Measurements from ENCODE around the gene TAX1BP3. TPM values are rescaled to one million over a fixed set of nuclear protein-coding genes. Genes with fewer than 3 reads are reported as not detected.

The TAX1BP3 gene
- total and polyA plus RNA-seq, 2 experiments from 2014 or later, result 98.7 to 134 TPM

- TF ChIP-seq ZNF462 (CRISPR knock-in tag; IDR thresholded peaks at IDR 0.05) (no peak), CREB1 (CRISPR knock-in tag; IDR thresholded peaks at IDR 0.05; ENCODE audit: low read depth) (no peak)
These were observed 42.6 kb upstream of the TAX1BP3 start (continued) for GRCh38 chr17:3710951-3711383.

GRCh38 chr17:3708366-3708765 is 40.0 kb upstream of the TAX1BP3 start:
- Histone ChIP-seq H3K27me3 (ENCODE audit: insufficient read depth) (no peaks in the 10 kb centered on the region), H3K36me3 (ENCODE audit: insufficient read depth) (no peaks in the 10 kb centered on the region), H2AFZ (no peak overlapping the region), H3K9me2 (ENCODE audit: insufficient read depth) (no peaks in the 10 kb centered on the region), H3K4me1 (ENCODE audit: insufficient read depth) (no peaks in the 10 kb centered on the region), H3K27ac (ENCODE audit: low read depth) (no peak overlapping the region), H3K4me2 (no peak overlapping the region), H3K79me2 (replicated peaks; ENCODE audit: insufficient read depth) (no peaks in the 10 kb centered on the region), H4K20me1 (replicated peaks; ENCODE audit: insufficient read depth) (peaks cover 5% of the 10 kb centered on the region; the same call in 1 of the 2 replicates), H3K4me3 (no peak overlapping the region), H3F3A (replicated peaks; ENCODE audit: low read depth) (no peaks in the 10 kb centered on the region)
- DNase-seq (ENCODE audit: low spot score), result no peak
- Mint-ChIP-seq H3K9me3 (no peaks in the 10 kb centered on the region), H3K4me1 (no peaks in the 10 kb centered on the region; the same call in 1 of the 3 replicates), H3K27me3 (ENCODE audit: insufficient read depth, low read depth, poor library complexity) (peaks cover 11% of the 10 kb centered on the region), H3K27ac (no peak overlapping the region), H3K4me3 (no peak overlapping the region), H3K36me3 (ENCODE audit: low read depth) (peaks cover 5% of the 10 kb centered on the region)
- no peak for ATAC-seq
- no peak for TF ChIP-seq STAT1 (IDR thresholded peaks at IDR 0.05; ENCODE audit: unreplicated experiment)
- no peak for TF ChIP-seq NANOG (IDR thresholded peaks at IDR 0.05; ENCODE audit: borderline replicate concordance)
- TF ChIP-seq EZH2 (IDR thresholded peaks at IDR 0.05; ENCODE audit: low read depth, unreplicated experiment), result no peak
- TF ChIP-seq ZNF331 (CRISPR knock-in tag; IDR thresholded peaks at IDR 0.05; ENCODE audit: low read depth), result no peak
- no peak for TF ChIP-seq EZH2phosphoT487 (IDR thresholded peaks at IDR 0.05; ENCODE audit: unreplicated experiment)
- TF ChIP-seq CREB1 (CRISPR knock-in tag; IDR thresholded peaks at IDR 0.05; ENCODE audit: low read depth), result no peak
- no peak for TF ChIP-seq JUNB (IDR thresholded peaks at IDR 0.05; ENCODE audit: unreplicated experiment)
- TF ChIP-seq POLR2AphosphoS5 (IDR thresholded peaks at IDR 0.05; ENCODE audit: low read depth), result no peak
- TF ChIP-seq ETS1 (IDR thresholded peaks at IDR 0.05), result no peak
- TF ChIP-seq REST (IDR thresholded peaks at IDR 0.05; ENCODE audit: unreplicated experiment), result no peak
- no peak for TF ChIP-seq ZNF114 (CRISPR knock-in tag; IDR thresholded peaks at IDR 0.05)
- TF ChIP-seq CTCF (conservative IDR thresholded peaks at IDR 0.05; ENCODE audit: low read depth in 2 of 2), result no peak

Measured in GM23338 (cell line).